Neural progenitor cell (in vitro differentiated cells): ENCODE measurements around the gene MYOZ3. TPM values are rescaled to one million over a fixed set of nuclear protein-coding genes. Genes with fewer than 3 reads are reported as not detected.
A peak's percentile ranks its signal among the peaks of the same experiment; 100 is the strongest.

Experiments
- DNase-seq: peaks from one replicate; pipeline ENCODE4 v3.0.0-alpha.2; 2016; ENCODE audit warnings: low spot score
- H2AFZ ChIP-seq: fragments of 200-600 bp; sonication (generic); replicated peaks from 2 replicates; pipeline ENCODE4 v1.6.1; 2016; ENCODE audit warnings: antibody characterized with exemption
- H3F3A ChIP-seq: fragments of 200-600 bp; sonication (generic); 2 replicates; pipeline ENCODE4 v1.6.1; 2016; ENCODE audit warnings: antibody characterized with exemption, low read depth
- H3K27ac ChIP-seq: fragments of 200-600 bp; sonication (generic); 2 replicates; pipeline ENCODE4 v1.5.1; 2016; ENCODE audit warnings: mild to moderate bottlenecking
- H3K27me3 ChIP-seq: fragments of 200-600 bp; sonication (generic); 2 replicates; pipeline ENCODE4 v1.6.1; 2016; ENCODE audit warnings: mild to moderate bottlenecking, moderate library complexity
- H3K36me3 ChIP-seq: fragments of 200-600 bp; sonication (generic); 2 replicates; pipeline ENCODE4 v1.5.1; 2016
- H3K4me1 ChIP-seq: fragments of 200-600 bp; sonication (generic); 2 replicates; pipeline ENCODE4 v1.6.1; 2016; ENCODE audit warnings: mixed run types
- H3K4me2 ChIP-seq: fragments of 200-600 bp; sonication (generic); 2 replicates; pipeline ENCODE4 v1.6.1; 2016
- H3K4me3 ChIP-seq: fragments of 200-600 bp; sonication (generic); 2 replicates; pipeline ENCODE4 v1.5.1; 2016
- H3K79me2 ChIP-seq: fragments of 200-600 bp; sonication (generic); 2 replicates; pipeline ENCODE4 v1.6.1; 2016; ENCODE audit warnings: low read depth
- H3K9ac ChIP-seq: fragments of 200-600 bp; sonication (generic); 2 replicates; pipeline ENCODE4 v1.6.1; 2016
- H3K9me3 ChIP-seq: fragments of 200-600 bp; sonication (generic); 2 replicates; pipeline ENCODE4 v1.5.1; 2016; ENCODE audit warnings: low read depth
- H4K20me1 ChIP-seq: fragments of 200-600 bp; sonication (generic); 2 replicates; pipeline ENCODE4 v1.6.1; 2016; ENCODE audit warnings: low read depth
- H3K27ac Mint-ChIP-seq: 3 replicates; pipeline ENCODE4 v1.8.0; 2021; ENCODE audit warnings: mixed read lengths
- H3K27me3 Mint-ChIP-seq: 2 replicates; pipeline ENCODE4 v1.8.0; 2022; ENCODE audit warnings: low read depth, mild to moderate bottlenecking, inconsistent platforms, moderate library complexity, mixed read lengths; ENCODE audit not compliant: insufficient read depth
- H3K36me3 Mint-ChIP-seq: 3 replicates; pipeline ENCODE4 v1.8.0; 2021; ENCODE audit warnings: mixed read lengths
- H3K4me1 Mint-ChIP-seq: 3 replicates; pipeline ENCODE4 v1.8.0; 2021; ENCODE audit warnings: mixed read lengths
- H3K4me3 Mint-ChIP-seq: 3 replicates; pipeline ENCODE4 v1.8.0; 2021; ENCODE audit warnings: mild to moderate bottlenecking, moderate library complexity, mixed read lengths
- H3K9me3 Mint-ChIP-seq: 3 replicates; pipeline ENCODE4 v1.8.0; 2020; ENCODE audit warnings: mixed read lengths
- CTCF ChIP-seq: fragments of 200-600 bp; sonication (generic); IDR thresholded peaks from 2 replicates; pipeline ENCODE4 v1.5.1; 2017; ENCODE audit warnings: antibody characterized with exemption, mild to moderate bottlenecking
- EZH2 ChIP-seq: fragments of 200-600 bp; sonication (generic); IDR thresholded peaks from 2 replicates; pipeline ENCODE4 v1.6.1; 2017; ENCODE audit warnings: antibody characterized with exemption, mild to moderate bottlenecking, moderate library complexity
- EZH2phosphoT487 ChIP-seq: fragments of 200-600 bp; sonication (generic); IDR thresholded peaks from 2 replicates; pipeline ENCODE4 v1.6.1; 2017; ENCODE audit warnings: antibody characterized with exemption
- total RNA-seq: library from RNA; depleted of rRNA; stranded (reverse); fragments of >200 nt; gene quantifications from 2 replicates; pipeline ENCODE4 v1.2.3, GENCODE V29; 2015; ENCODE audit warnings: low replicate concordance

The MYOZ3 gene
- total RNA-seq, 1 donor from 2014 or later: 0.90 TPM

GRCh38 chr5:150626853-150627276 lies 34.2 kb upstream of the MYOZ3 start:
- H3K4me3 Mint-ChIP-seq: no peak overlapping the region
- H3K36me3 Mint-ChIP-seq: no peaks in the 10 kb centered on the region
- TF ChIP-seq EZH2phosphoT487: no peak
- TF ChIP-seq EZH2: no peak
- TF ChIP-seq CTCF: no peak
- peaks cover 17% of the 10 kb centered on the region for H3K4me1 ChIP-seq
- no peak for DNase-seq
- H3K79me2 ChIP-seq: no peaks in the 10 kb centered on the region
- peaks cover 37% of the 10 kb centered on the region for H3K27me3 ChIP-seq
- no peaks in the 10 kb centered on the region for H4K20me1 ChIP-seq
- no peak overlapping the region for H3K4me2 ChIP-seq
- no peak overlapping the region for H3K9ac ChIP-seq
- H3K27ac Mint-ChIP-seq: no peak overlapping the region
- H3K36me3 ChIP-seq: no peaks in the 10 kb centered on the region
- H3K4me1 Mint-ChIP-seq: peaks cover 40% of the 10 kb centered on the region
- no peaks in the 10 kb centered on the region for H3K9me3 ChIP-seq
- peaks cover 26% of the 10 kb centered on the region for H3K27me3 Mint-ChIP-seq
- no peak overlapping the region for H3K27ac ChIP-seq
- peaks cover 2% of the 10 kb centered on the region for H3K9me3 Mint-ChIP-seq
- H2AFZ ChIP-seq: no peak overlapping the region
- H3F3A ChIP-seq: peaks cover 5% of the 10 kb centered on the region
- no peak overlapping the region for H3K4me3 ChIP-seq

- H2AFZ ChIP-seq: no peak overlapping the region
- Mint-ChIP-seq H3K36me3 (no peaks in the 10 kb centered on the region), H3K27ac (peak overlapping the region; percentile 34), H3K4me1 (peaks cover 33% of the 10 kb centered on the region), H3K4me3 (no peak overlapping the region), H3K9me3 (peaks cover 2% of the 10 kb centered on the region), H3K27me3 (peaks cover 26% of the 10 kb centered on the region)
- H3K9me3 ChIP-seq: no peaks in the 10 kb centered on the region
- H3K4me1 ChIP-seq: peaks cover 11% of the 10 kb centered on the region
- no peak overlapping the region for H3K9ac ChIP-seq
- DNase-seq: no peak
- no peak overlapping the region for H3K4me3 ChIP-seq
- no peaks in the 10 kb centered on the region for H3K79me2 ChIP-seq
- H4K20me1 ChIP-seq: no peaks in the 10 kb centered on the region
- H3F3A ChIP-seq: peaks cover 5% of the 10 kb centered on the region
- no peak for TF ChIP-seq EZH2phosphoT487
- no peak for TF ChIP-seq CTCF
- no peak for TF ChIP-seq EZH2
- H3K27me3 ChIP-seq: peaks cover 37% of the 10 kb centered on the region
- no peak overlapping the region for H3K27ac ChIP-seq
- H3K4me2 ChIP-seq: no peak overlapping the region
- no peaks in the 10 kb centered on the region for H3K36me3 ChIP-seq
Observed at GRCh38 chr5:150627731-150628545, 33.1 kb upstream of the MYOZ3 start.

- Mint-ChIP-seq H3K9me3 (peaks cover 2% of the 10 kb centered on the region), H3K4me1 (peaks cover 23% of the 10 kb centered on the region), H3K36me3 (no peaks in the 10 kb centered on the region), H3K27me3 (peaks cover 21% of the 10 kb centered on the region), H3K27ac (peak overlapping the region; percentile 78), H3K4me3 (no peak overlapping the region)
- no peak for TF ChIP-seq EZH2
- no peak for TF ChIP-seq EZH2phosphoT487
- no peak for TF ChIP-seq CTCF
- no peak overlapping the region for H3K27ac ChIP-seq
- H3K4me1 ChIP-seq: peaks cover 9% of the 10 kb centered on the region
- H3K4me2 ChIP-seq: no peak overlapping the region
- H3K4me3 ChIP-seq: no peak overlapping the region
- H3K27me3 ChIP-seq: peaks cover 27% of the 10 kb centered on the region
- no peaks in the 10 kb centered on the region for H3K9me3 ChIP-seq
- no peak for DNase-seq
- H3K9ac ChIP-seq: no peak overlapping the region
- H3F3A ChIP-seq: peaks cover 4% of the 10 kb centered on the region
- H2AFZ ChIP-seq: no peak overlapping the region
- H4K20me1 ChIP-seq: no peaks in the 10 kb centered on the region
- no peaks in the 10 kb centered on the region for H3K79me2 ChIP-seq
- no peaks in the 10 kb centered on the region for H3K36me3 ChIP-seq
Observed at GRCh38 chr5:150628936-150629485, 32.0 kb upstream of the MYOZ3 start.
